Liver (tissue), 9 donors: ENCODE measurements around the gene PLA2G7. TPM values are rescaled to one million over a fixed set of nuclear protein-coding genes. Genes with fewer than 3 reads are reported as not detected.

ENCODE experiments used
- DNase-seq: peaks from one replicate; pipeline ENCODE4 v3.0.0-alpha.2; 2017; ENCODE audit warnings: low spot score
- H3K27ac ChIP-seq, 2 donors: one replicate each; pipeline ENCODE4 v1.7.0; 2013; ENCODE audit warnings: inconsistent platforms in 2 of 2, low read length in 2 of 2, control low read depth in 1 of 2, low read depth in 1 of 2, mild to moderate bottlenecking in 1 of 2
- H3K27me3 ChIP-seq, 4 donors: one replicate each; pipeline versions ENCODE4 v1.6.1 to v1.7.0; 2013; ENCODE audit warnings: low read length in 3 of 4, inconsistent platforms in 1 of 4, mild to moderate bottlenecking in 1 of 4, moderate library complexity in 1 of 4; ENCODE audit not compliant: control insufficient read depth in 4 of 4, insufficient read depth in 4 of 4
- H3K36me3 ChIP-seq, 4 donors: one replicate each; pipeline versions ENCODE4 v1.6.1 to v1.7.0; 2013; ENCODE audit warnings: low read length in 3 of 4, mild to moderate bottlenecking in 3 of 4, low read depth in 1 of 4, moderate library complexity in 1 of 4; ENCODE audit not compliant: control insufficient read depth in 4 of 4, insufficient read depth in 3 of 4
- H3K4me1 ChIP-seq, 4 donors: one replicate each; pipeline versions ENCODE4 v1.6.1 to v1.7.0; 2013; ENCODE audit warnings: low read length in 3 of 4, mild to moderate bottlenecking in 3 of 4, moderate library complexity in 1 of 4; ENCODE audit not compliant: control insufficient read depth in 4 of 4, insufficient read depth in 4 of 4
- H3K4me3 ChIP-seq, 3 donors: one replicate each; pipeline versions ENCODE4 v1.6.1 to v1.7.0; 2013; ENCODE audit warnings: low read length in 3 of 3, control low read depth in 1 of 3, low read depth in 1 of 3, mild to moderate bottlenecking in 1 of 3
- H3K9ac ChIP-seq, 2 donors: one replicate each; pipeline ENCODE4 v1.7.0; 2013; ENCODE audit warnings: low read length in 2 of 2, mild to moderate bottlenecking in 2 of 2, moderate library complexity in 2 of 2, control low read depth in 1 of 2, low read depth in 1 of 2
- H3K9me3 ChIP-seq, 4 donors: one replicate each; pipeline versions ENCODE4 v1.6.1 to v1.7.0; 2013; ENCODE audit warnings: low read length in 3 of 4; ENCODE audit not compliant: control insufficient read depth in 4 of 4
- EGR1 ChIP-seq, 2 donors: IDR thresholded peaks; 2 replicates each; pipeline ENCODE4 v1.6.1; 2016 to 2018; ENCODE audit warnings: antibody characterized with exemption in 2 of 2, low read depth in 2 of 2
- FOXA1 ChIP-seq: IDR thresholded peaks from 2 replicates; pipeline ENCODE4 v1.6.1; 2016; ENCODE audit warnings: antibody characterized with exemption
- FOXA2 ChIP-seq: IDR thresholded peaks from 2 replicates; pipeline ENCODE4 v1.6.1; 2016; ENCODE audit warnings: antibody characterized with exemption
- GABPA ChIP-seq, 2 donors: IDR thresholded peaks in 1 of 2; conservative IDR thresholded peaks in 1 of 2; 2 replicates each; pipeline ENCODE4 v1.6.1; 2016; ENCODE audit warnings: antibody characterized with exemption in 2 of 2, mild to moderate bottlenecking in 1 of 2, moderate library complexity in 1 of 2
- HNF4A ChIP-seq, 2 donors: conservative IDR thresholded peaks; 2 replicates each; pipeline ENCODE4 v1.6.1; 2016; ENCODE audit warnings: antibody characterized with exemption in 2 of 2, mild to moderate bottlenecking in 2 of 2
- HNF4G ChIP-seq: IDR thresholded peaks from 2 replicates; pipeline ENCODE4 v1.6.1; 2016; ENCODE audit warnings: antibody characterized with exemption
- JUND ChIP-seq, 2 donors: IDR thresholded peaks; 2 replicates each; pipeline ENCODE4 v1.6.1; 2016; ENCODE audit warnings: antibody characterized with exemption in 2 of 2
- NR2F2 ChIP-seq: IDR thresholded peaks from 2 replicates; pipeline ENCODE4 v1.6.1; 2016; ENCODE audit warnings: antibody characterized with exemption
- RAD21 ChIP-seq, 2 donors: IDR thresholded peaks; 2 replicates each; pipeline ENCODE4 v1.6.1; 2016; ENCODE audit warnings: antibody characterized with exemption in 2 of 2, mild to moderate bottlenecking in 2 of 2
- RXRA ChIP-seq, 2 donors: IDR thresholded peaks; 2 replicates each; pipeline ENCODE4 v1.6.1; 2017 to 2018; ENCODE audit warnings: antibody characterized with exemption in 2 of 2, mild to moderate bottlenecking in 1 of 2
- SP1 ChIP-seq: IDR thresholded peaks from 2 replicates; pipeline ENCODE4 v1.6.1; 2018; ENCODE audit warnings: antibody characterized with exemption, mild to moderate bottlenecking
- TAF1 ChIP-seq: conservative IDR thresholded peaks from 2 replicates; pipeline ENCODE4 v1.6.1; 2016; ENCODE audit warnings: antibody characterized with exemption, mild to moderate bottlenecking
- YY1 ChIP-seq: IDR thresholded peaks from 2 replicates; pipeline ENCODE4 v1.6.1; 2016; ENCODE audit warnings: antibody characterized with exemption, mild to moderate bottlenecking
- WGBS: extraction: QIAGEN DNeasy Blood & Tissue Kit; methylation state at CpG from one replicate; pipeline ENCODE4 v1.1.7; 2013; 5-methylcytosine and 5-hydroxymethylcytosine counted together
- polyA plus RNA-seq, 2 donors: library from polyadenylated mRNA; stranded (reverse) in 1 of 2; unstranded in 1 of 2; fragments of 200-250 nt in 1 of 2; fragments of >200 nt in 1 of 2; fragmentation: Nextera tagmentation in 1 of 2; extraction: Ambion mirVana in 1 of 2; gene quantifications; one replicate each; pipeline versions ENCODE4 v1.2.1 to v1.2.3, GENCODE V29; 2013 to 2015
- total RNA-seq, 2 donors: library from RNA; depleted of rRNA; stranded (reverse); fragments of >200 nt; gene quantifications; one replicate each; pipeline ENCODE4 v1.2.3, GENCODE V29; 2014
- TF ChIP-seq, protein P1 (sequence below): IDR thresholded peaks from 2 replicates; pipeline ENCODE4 v1.6.1; 2016; ENCODE audit warnings: antibody characterized with exemption
- TF ChIP-seq, protein P2 (sequence below): IDR thresholded peaks from 2 replicates; pipeline ENCODE4 v1.6.1; 2016; ENCODE audit warnings: antibody characterized with exemption
- TF ChIP-seq, protein P3 (sequence below): IDR thresholded peaks from 2 replicates; pipeline ENCODE4 v1.6.1; 2016; ENCODE audit warnings: antibody characterized with exemption, mild to moderate bottlenecking
- TF ChIP-seq, protein P4 (sequence below): fragments of 150-350 bp; IDR thresholded peaks from 2 replicates; pipeline ENCODE4 v1.5.1; 2017; ENCODE audit warnings: improper control_type of control experiment, low read depth, low read length; ENCODE audit not compliant: missing input control
- TF ChIP-seq, protein P5 (sequence below): IDR thresholded peaks from 2 replicates; pipeline ENCODE4 v1.6.1; 2016; ENCODE audit warnings: antibody characterized with exemption
- donor health status: healthy.
- donor health status: healthy.
- donor health status: healthy.
- donor health status: healthy.
- donor health status: healthy.

PLA2G7 gene
- total and polyA plus RNA-seq, 4 donors = 0.35 to 24.7 (median 1.3) TPM

- TF ChIP-seq HNF4A (conservative IDR thresholded peaks at IDR 0.05) (no peak), GABPA (IDR thresholded peaks at IDR 0.05 in 1 of 2, conservative IDR thresholded peaks at IDR 0.05 in 1 of 2) (no peak), NR2F2 (no peak), FOXA2 (no peak), JUND (IDR thresholded peaks at IDR 0.05) (no peak), YY1 (no peak), RXRA (IDR thresholded peaks at IDR 0.05) (no peak), FOXA1 (no peak)
- TF ChIP-seq, protein P1, sequence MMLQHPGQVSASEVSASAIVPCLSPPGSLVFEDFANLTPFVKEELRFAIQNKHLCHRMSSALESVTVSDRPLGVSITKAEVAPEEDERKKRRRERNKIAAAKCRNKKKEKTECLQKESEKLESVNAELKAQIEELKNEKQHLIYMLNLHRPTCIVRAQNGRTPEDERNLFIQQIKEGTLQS = no peak
- TF ChIP-seq, protein P2, sequence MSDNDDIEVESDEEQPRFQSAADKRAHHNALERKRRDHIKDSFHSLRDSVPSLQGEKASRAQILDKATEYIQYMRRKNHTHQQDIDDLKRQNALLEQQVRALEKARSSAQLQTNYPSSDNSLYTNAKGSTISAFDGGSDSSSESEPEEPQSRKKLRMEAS = no peak
Measured at GRCh38 chr6:46735720-46736031, 501 bp upstream of the PLA2G7 start (continued).

DNA sequence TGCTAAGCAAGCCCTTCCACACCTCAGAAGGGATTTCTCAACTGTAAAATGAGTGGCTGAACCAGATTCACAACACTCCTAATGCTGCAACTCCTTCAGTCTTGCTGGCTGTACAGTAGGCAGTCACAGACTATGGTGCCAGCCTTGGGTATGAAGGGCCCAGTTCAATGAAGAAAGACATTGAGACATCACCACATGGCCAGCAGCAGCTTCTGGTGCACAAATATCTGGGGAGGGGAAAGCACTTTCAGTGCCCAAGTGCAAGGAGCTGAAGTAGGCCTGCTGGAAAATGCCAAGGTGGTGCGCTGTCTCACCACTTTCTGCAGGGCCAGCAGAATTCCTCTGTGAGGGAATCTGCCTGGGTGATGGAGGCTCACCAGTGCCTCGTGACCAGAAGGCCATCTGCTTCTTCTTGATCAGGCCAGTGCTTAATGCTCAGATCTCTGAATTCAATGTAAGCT is 1.8 kb downstream of the PLA2G7 start:
- Histone ChIP-seq H3K9me3 (no peaks in the 10 kb centered on the region), H3K27ac (no peak overlapping the region), H3K9ac (no peak overlapping the region), H3K4me1 (peaks cover 8 to 13% (median 13%) of the 10 kb centered on the region in 4 donors), H3K36me3 (no peaks in the 10 kb centered on the region), H3K27me3 (peaks cover 0 to 5% (median 2%) of the 10 kb centered on the region in 4 donors), H3K4me3 (no peak overlapping the region)
- 93% methylated on average over 2 of the region's 2 CpGs for WGBS
- no peak for DNase-seq
- TF ChIP-seq GABPA (IDR thresholded peaks at IDR 0.05 in 1 of 2, conservative IDR thresholded peaks at IDR 0.05 in 1 of 2) (no peak), JUND (IDR thresholded peaks at IDR 0.05) (no peak), FOXA1 (no peak), YY1 (no peak), RAD21 (IDR thresholded peaks at IDR 0.05) (no peak), SP1 (no peak), NR2F2 (no peak), TAF1 (no peak), HNF4G (no peak), HNF4A (conservative IDR thresholded peaks at IDR 0.05) (no peak), RXRA (IDR thresholded peaks at IDR 0.05) (no peak), FOXA2 (no peak), EGR1 (IDR thresholded peaks at IDR 0.05; ENCODE audit: low read depth in 2 of 2) (no peak)
- TF ChIP-seq, protein P3, sequence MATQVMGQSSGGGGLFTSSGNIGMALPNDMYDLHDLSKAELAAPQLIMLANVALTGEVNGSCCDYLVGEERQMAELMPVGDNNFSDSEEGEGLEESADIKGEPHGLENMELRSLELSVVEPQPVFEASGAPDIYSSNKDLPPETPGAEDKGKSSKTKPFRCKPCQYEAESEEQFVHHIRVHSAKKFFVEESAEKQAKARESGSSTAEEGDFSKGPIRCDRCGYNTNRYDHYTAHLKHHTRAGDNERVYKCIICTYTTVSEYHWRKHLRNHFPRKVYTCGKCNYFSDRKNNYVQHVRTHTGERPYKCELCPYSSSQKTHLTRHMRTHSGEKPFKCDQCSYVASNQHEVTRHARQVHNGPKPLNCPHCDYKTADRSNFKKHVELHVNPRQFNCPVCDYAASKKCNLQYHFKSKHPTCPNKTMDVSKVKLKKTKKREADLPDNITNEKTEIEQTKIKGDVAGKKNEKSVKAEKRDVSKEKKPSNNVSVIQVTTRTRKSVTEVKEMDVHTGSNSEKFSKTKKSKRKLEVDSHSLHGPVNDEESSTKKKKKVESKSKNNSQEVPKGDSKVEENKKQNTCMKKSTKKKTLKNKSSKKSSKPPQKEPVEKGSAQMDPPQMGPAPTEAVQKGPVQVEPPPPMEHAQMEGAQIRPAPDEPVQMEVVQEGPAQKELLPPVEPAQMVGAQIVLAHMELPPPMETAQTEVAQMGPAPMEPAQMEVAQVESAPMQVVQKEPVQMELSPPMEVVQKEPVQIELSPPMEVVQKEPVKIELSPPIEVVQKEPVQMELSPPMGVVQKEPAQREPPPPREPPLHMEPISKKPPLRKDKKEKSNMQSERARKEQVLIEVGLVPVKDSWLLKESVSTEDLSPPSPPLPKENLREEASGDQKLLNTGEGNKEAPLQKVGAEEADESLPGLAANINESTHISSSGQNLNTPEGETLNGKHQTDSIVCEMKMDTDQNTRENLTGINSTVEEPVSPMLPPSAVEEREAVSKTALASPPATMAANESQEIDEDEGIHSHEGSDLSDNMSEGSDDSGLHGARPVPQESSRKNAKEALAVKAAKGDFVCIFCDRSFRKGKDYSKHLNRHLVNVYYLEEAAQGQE = no peak
- TF ChIP-seq, protein P1 = no peak
- TF ChIP-seq, protein P4, sequence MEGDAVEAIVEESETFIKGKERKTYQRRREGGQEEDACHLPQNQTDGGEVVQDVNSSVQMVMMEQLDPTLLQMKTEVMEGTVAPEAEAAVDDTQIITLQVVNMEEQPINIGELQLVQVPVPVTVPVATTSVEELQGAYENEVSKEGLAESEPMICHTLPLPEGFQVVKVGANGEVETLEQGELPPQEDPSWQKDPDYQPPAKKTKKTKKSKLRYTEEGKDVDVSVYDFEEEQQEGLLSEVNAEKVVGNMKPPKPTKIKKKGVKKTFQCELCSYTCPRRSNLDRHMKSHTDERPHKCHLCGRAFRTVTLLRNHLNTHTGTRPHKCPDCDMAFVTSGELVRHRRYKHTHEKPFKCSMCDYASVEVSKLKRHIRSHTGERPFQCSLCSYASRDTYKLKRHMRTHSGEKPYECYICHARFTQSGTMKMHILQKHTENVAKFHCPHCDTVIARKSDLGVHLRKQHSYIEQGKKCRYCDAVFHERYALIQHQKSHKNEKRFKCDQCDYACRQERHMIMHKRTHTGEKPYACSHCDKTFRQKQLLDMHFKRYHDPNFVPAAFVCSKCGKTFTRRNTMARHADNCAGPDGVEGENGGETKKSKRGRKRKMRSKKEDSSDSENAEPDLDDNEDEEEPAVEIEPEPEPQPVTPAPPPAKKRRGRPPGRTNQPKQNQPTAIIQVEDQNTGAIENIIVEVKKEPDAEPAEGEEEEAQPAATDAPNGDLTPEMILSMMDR = no peak
- TF ChIP-seq, protein P5, sequence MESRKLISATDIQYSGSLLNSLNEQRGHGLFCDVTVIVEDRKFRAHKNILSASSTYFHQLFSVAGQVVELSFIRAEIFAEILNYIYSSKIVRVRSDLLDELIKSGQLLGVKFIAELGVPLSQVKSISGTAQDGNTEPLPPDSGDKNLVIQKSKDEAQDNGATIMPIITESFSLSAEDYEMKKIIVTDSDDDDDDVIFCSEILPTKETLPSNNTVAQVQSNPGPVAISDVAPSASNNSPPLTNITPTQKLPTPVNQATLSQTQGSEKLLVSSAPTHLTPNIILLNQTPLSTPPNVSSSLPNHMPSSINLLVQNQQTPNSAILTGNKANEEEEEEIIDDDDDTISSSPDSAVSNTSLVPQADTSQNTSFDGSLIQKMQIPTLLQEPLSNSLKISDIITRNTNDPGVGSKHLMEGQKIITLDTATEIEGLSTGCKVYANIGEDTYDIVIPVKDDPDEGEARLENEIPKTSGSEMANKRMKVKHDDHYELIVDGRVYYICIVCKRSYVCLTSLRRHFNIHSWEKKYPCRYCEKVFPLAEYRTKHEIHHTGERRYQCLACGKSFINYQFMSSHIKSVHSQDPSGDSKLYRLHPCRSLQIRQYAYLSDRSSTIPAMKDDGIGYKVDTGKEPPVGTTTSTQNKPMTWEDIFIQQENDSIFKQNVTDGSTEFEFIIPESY = no peak
- TF ChIP-seq, protein P2 = no peak
